Breast epithelium (tissue), 4 donors: Measurements from ENCODE around the gene PRH2. TPM values are rescaled to one million over a fixed set of nuclear protein-coding genes. Genes with fewer than 3 reads are reported as not detected.

Source experiments
- DNase-seq, 2 donors: peaks; one replicate each; pipeline ENCODE4 v3.0.0-alpha.2; 2019; ENCODE audit warnings: low spot score in 2 of 2
- H3K27ac ChIP-seq, 2 donors: fragments of 200-600 bp; sonication (generic) in 1 of 2; one replicate each; pipeline ENCODE4 v1.5.1; 2016 to 2019; ENCODE audit warnings: mild to moderate bottlenecking in 1 of 2
- H3K27me3 ChIP-seq, 2 donors: fragments of 200-600 bp; sonication (generic) in 1 of 2; one replicate each; pipeline versions ENCODE4 v1.5.1 to v1.6.0; 2017 to 2019; ENCODE audit warnings: control low read depth in 1 of 2, mild to moderate bottlenecking in 1 of 2
- H3K36me3 ChIP-seq: fragments of 200-600 bp; one replicate; pipeline ENCODE4 v1.5.1; 2019
- H3K4me1 ChIP-seq, 2 donors: fragments of 200-600 bp; sonication (generic); one replicate each; pipeline ENCODE4 v1.5.1; 2016 to 2019; ENCODE audit warnings: control low read depth in 1 of 2
- H3K4me3 ChIP-seq, 3 donors: fragments of 200-600 bp; sonication (generic); 1 replicate in 2 of 3; 2 replicates in 1 of 3; pipeline ENCODE4 v1.5.1; 2016 to 2019; ENCODE audit warnings: mild to moderate bottlenecking in 3 of 3, moderate library complexity in 2 of 3
- H3K9me3 ChIP-seq, 2 donors: fragments of 200-600 bp; sonication (generic) in 1 of 2; one replicate each; pipeline ENCODE4 v1.5.1; 2016 to 2019; ENCODE audit warnings: control low read depth in 1 of 2
- POLR2A ChIP-seq: fragments of 450-650 bp; IDR thresholded peaks from one replicate; pipeline ENCODE4 v1.6.1; 2016; ENCODE audit warnings: antibody characterized with exemption, mild to moderate bottlenecking, moderate library complexity
- POLR2AphosphoS5 ChIP-seq, 3 donors: sonication (generic); formaldehyde crosslinking; IDR thresholded peaks; one replicate each; pipeline ENCODE4 v1.6.1; 2017; ENCODE audit warnings: antibody characterized with exemption in 3 of 3
- intact Hi-C: fragments of 100-400 bp; cut with DNase I; formaldehyde crosslinking; loops from one replicate; pipeline ENCODE4 v1.15.1; 2023; ENCODE audit warnings: low total_unique reads
- total RNA-seq, 3 donors: library from RNA; depleted of rRNA; stranded (reverse); fragments of >200 nt; gene quantifications; one replicate each; pipeline ENCODE4 v1.1.0, GENCODE V29; 2016
- TF ChIP-seq, protein P1 (sequence below), 3 donors: fragments of 450-650 bp; IDR thresholded peaks; one replicate each; pipeline ENCODE4 v1.5.1; 2016 to 2017; ENCODE audit warnings: antibody characterized with exemption in 3 of 3, mild to moderate bottlenecking in 3 of 3, moderate library complexity in 3 of 3

The PRH2 gene
- total RNA-seq, 3 donors from 2014 or later, result not detected

- TF ChIP-seq, protein P1, sequence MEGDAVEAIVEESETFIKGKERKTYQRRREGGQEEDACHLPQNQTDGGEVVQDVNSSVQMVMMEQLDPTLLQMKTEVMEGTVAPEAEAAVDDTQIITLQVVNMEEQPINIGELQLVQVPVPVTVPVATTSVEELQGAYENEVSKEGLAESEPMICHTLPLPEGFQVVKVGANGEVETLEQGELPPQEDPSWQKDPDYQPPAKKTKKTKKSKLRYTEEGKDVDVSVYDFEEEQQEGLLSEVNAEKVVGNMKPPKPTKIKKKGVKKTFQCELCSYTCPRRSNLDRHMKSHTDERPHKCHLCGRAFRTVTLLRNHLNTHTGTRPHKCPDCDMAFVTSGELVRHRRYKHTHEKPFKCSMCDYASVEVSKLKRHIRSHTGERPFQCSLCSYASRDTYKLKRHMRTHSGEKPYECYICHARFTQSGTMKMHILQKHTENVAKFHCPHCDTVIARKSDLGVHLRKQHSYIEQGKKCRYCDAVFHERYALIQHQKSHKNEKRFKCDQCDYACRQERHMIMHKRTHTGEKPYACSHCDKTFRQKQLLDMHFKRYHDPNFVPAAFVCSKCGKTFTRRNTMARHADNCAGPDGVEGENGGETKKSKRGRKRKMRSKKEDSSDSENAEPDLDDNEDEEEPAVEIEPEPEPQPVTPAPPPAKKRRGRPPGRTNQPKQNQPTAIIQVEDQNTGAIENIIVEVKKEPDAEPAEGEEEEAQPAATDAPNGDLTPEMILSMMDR (IDR thresholded peaks at IDR 0.05), result no peak
- TF ChIP-seq POLR2AphosphoS5 (IDR thresholded peaks at IDR 0.05) (no peak), POLR2A (no peak)
- H3K27me3 ChIP-seq, result no peaks in the 10 kb centered on the region
- H3K4me3 ChIP-seq, result no peak overlapping the region
- no peak overlapping the region for H3K27ac ChIP-seq
- intact Hi-C loops, result no loop called here
- no peaks in the 10 kb centered on the region for H3K4me1 ChIP-seq
- DNase-seq, result no peak
- no peaks in the 10 kb centered on the region for H3K36me3 ChIP-seq
- H3K9me3 ChIP-seq, result no peaks in the 10 kb centered on the region
Observed at GRCh38 chr12:10966314-10966713, 37.3 kb downstream of the PRH2 start.

- H3K36me3 ChIP-seq, result no peaks in the 10 kb centered on the region
- intact Hi-C loops, result no loop called here
- no peaks in the 10 kb centered on the region for H3K27me3 ChIP-seq
- H3K4me3 ChIP-seq, result no peak overlapping the region
- TF ChIP-seq, protein P1 (IDR thresholded peaks at IDR 0.05), result no peak
- no peak for TF ChIP-seq POLR2A
- no peak for TF ChIP-seq POLR2AphosphoS5 (IDR thresholded peaks at IDR 0.05)
- H3K9me3 ChIP-seq, result no peaks in the 10 kb centered on the region
- DNase-seq, result no peak
- no peaks in the 10 kb centered on the region for H3K4me1 ChIP-seq
- peak overlapping the region; percentile 36 to 40 for H3K27ac ChIP-seq
Observed at GRCh38 chr12:10967409-10967808, 38.4 kb downstream of the PRH2 start.

- Histone ChIP-seq H3K4me3 (no peak overlapping the region), H3K9me3 (no peaks in the 10 kb centered on the region), H3K4me1 (no peaks in the 10 kb centered on the region), H3K27ac (peak overlapping the region; percentile 62 to 74), H3K36me3 (no peaks in the 10 kb centered on the region), H3K27me3 (no peaks in the 10 kb centered on the region)
- peak in 1 of 2 donors; percentile 67 for DNase-seq
- TF ChIP-seq POLR2AphosphoS5 (IDR thresholded peaks at IDR 0.05) (peak in 1 of 3 donors; percentile 14), POLR2A (no peak)
- TF ChIP-seq, protein P1 (IDR thresholded peaks at IDR 0.05), result no peak
- intact Hi-C loops, result no loop called here
Observed at GRCh38 chr12:10968765-10969456, 39.9 kb downstream of the PRH2 start.

DNA sequence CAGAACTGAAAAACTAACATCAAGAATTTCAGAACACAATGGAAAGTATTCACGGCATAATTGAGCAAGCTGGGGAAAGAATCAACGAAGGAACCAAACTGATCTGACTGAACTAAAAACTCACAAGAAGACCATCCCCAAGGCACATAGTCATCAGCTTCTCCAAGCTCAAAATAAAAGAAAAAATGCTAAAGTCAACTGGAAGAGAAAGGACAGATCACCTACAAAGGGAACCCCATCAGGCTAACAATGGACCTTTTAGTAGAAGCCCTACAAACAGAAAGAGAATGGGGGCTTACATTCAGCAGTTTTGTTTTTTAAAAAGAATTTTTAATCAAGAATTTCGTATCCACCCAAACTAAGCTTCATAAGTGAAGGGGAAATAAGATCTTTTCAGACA lies 45.9 kb downstream of the PRH2 start:
- Histone ChIP-seq H3K9me3 (no peaks in the 10 kb centered on the region), H3K27me3 (no peaks in the 10 kb centered on the region), H3K27ac (no peak overlapping the region), H3K36me3 (no peaks in the 10 kb centered on the region), H3K4me1 (no peaks in the 10 kb centered on the region), H3K4me3 (no peak overlapping the region)
- TF ChIP-seq POLR2A, result no peak
- no peak for TF ChIP-seq POLR2AphosphoS5 (IDR thresholded peaks at IDR 0.05)
- TF ChIP-seq, protein P1 (IDR thresholded peaks at IDR 0.05), result no peak
- no peak for DNase-seq
- intact Hi-C loops, result no loop called here

GRCh38 chr12:10982244-10982643 lies 53.2 kb downstream of the PRH2 start:
- intact Hi-C loops, result no loop called here
- no peak overlapping the region for H3K4me3 ChIP-seq
- DNase-seq, result no peak

More at GRCh38 chr12:10982244-10982643, 53.2 kb downstream of the PRH2 start:
- no peaks in the 10 kb centered on the region for H3K36me3 ChIP-seq
- no peaks in the 10 kb centered on the region for H3K27me3 ChIP-seq
- H3K27ac ChIP-seq, result no peak overlapping the region
- no peaks in the 10 kb centered on the region for H3K4me1 ChIP-seq
- TF ChIP-seq POLR2A (no peak), POLR2AphosphoS5 (IDR thresholded peaks at IDR 0.05) (no peak)
- TF ChIP-seq, protein P1 (IDR thresholded peaks at IDR 0.05), result no peak
- H3K9me3 ChIP-seq, result no peaks in the 10 kb centered on the region
